Measurements from ENCODE around the gene WBP2.
"Not testable (repeated sequence)": the region's sequence is repeated elsewhere in the genome, so short reads cannot be mapped to it uniquely, and the experiment has no call there.

WBP2 gene

DNA sequence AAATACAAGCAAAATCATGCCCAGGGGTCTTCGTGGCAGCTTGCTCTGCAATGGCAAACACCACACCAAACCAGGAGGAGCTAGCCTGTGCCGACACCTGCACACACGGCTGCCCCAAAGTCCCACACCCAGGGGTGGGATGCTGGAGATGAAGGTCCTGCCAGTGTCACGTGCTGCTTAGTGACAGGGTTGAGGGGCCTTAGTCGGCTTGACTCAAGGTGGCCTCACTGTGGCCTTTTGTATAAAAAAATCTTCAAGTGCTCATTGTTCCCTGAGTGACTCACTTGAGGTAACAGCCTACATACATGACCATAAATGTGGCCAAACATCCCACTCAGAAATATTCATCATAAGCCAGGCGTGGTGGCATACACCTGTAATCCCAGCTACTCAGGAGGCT is 34.3 kb upstream of the WBP2 start:
- no peak for DNase-seq (ENCODE audit: low read depth in 2 of 2)

- no peak for DNase-seq (ENCODE audit: low read depth in 2 of 2)
Observed at GRCh38 chr17:75888484-75888883, 33.3 kb upstream of the WBP2 start.

DNA sequence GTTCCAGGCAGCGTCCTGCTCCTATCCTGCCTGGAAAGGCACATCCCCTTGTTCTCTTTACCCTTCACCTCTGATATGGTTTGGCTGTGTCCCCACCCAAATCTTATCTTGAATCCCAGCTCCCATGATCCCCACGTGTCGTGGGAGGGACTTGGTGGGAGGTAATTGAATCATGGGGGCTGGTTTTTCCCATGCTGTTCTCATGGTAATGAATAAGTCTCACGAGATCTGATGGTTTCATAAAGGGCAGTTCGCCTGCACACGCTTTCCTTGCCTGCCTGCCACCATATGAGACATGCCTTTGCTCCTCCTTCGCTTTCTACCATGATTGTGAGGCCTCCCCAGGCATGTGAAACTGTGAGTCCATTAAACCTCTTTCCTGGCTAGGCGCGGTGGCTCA is 30.7 kb upstream of the WBP2 start:
- not testable (repeated sequence) for DNase-seq (ENCODE audit: low read depth in 2 of 2)

DNA sequence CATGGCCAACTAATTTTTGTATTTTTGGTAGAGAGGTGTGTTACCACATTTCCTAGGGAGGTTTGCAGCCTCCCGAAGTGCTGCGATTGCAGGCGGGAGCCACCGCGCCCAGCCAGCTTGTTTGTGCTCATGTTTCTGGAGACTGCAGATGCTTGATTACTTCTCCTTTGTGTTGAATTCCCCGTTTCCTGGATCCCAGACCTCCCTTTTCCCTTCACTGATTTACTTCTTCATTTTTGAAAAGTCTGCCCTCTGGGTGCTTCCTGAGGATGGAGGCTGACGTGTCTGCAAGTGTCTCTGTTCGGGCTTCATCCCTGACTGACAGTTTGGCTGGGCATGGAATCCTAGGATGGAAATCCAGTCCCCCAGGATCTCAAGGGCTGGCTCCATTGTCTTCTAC is 30.3 kb upstream of the WBP2 start:
- DNase-seq (ENCODE audit: low read depth in 2 of 2) = no peak

DNA sequence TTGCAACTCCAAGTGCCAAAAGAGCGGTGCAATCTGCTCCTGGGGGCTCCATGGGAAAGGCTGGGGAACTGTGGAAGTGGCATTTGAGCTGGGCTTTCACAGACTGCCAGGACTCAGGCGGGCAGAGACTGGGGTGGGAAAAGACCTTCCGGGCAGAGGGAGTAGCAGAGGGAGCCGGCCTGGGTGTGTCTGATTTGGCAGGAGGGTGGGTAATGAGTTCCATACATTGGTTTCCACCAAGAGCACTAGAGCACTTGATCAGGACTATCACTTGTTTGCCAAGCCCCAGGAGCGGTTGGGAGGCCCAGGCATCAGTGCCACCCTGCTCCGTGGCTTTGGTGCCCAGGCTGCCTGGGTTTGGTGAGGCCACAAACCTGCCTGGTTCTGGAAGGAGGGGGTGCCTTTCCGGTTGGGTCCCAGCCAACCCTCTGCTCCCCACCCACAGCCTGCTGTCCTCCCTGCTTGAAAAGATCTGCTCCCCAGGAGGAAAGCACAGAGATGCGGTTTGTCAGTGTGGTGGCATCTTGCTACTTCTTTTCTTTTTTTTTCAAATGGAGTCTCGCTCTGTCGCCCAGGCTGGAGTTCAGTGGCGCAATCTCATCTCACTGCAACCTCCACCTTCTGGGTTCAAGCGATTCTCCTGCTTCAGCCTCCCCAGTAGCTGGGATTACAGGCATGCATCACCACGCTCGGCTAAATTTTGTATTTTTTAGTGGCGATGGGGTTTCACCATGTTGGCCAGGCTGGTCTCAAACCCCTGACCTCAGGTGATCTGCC is 26.7 kb upstream of the WBP2 start:
- no peak for DNase-seq (ENCODE audit: low read depth in 2 of 2)

DNA sequence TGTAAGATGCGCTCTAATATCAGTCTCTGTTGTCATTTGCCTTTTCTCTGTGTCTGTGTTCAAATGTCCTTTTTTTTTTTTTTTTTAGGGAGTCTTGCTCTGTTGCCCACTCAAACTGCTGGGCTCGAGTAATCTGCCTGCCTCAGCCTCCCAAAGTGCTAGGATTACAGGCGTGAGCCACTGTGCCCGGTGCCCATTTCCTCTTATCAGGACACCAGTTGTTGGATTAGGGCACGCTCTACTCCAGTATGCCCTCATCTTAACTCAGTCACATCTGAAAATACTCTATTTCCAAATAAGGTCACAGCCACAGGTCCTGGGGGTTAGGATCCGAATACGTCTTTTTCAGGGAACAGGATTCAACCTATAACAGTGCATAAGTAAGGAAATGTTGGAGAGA is 25.1 kb upstream of the WBP2 start:
- DNase-seq (ENCODE audit: low read depth in 2 of 2) = no peak

DNA sequence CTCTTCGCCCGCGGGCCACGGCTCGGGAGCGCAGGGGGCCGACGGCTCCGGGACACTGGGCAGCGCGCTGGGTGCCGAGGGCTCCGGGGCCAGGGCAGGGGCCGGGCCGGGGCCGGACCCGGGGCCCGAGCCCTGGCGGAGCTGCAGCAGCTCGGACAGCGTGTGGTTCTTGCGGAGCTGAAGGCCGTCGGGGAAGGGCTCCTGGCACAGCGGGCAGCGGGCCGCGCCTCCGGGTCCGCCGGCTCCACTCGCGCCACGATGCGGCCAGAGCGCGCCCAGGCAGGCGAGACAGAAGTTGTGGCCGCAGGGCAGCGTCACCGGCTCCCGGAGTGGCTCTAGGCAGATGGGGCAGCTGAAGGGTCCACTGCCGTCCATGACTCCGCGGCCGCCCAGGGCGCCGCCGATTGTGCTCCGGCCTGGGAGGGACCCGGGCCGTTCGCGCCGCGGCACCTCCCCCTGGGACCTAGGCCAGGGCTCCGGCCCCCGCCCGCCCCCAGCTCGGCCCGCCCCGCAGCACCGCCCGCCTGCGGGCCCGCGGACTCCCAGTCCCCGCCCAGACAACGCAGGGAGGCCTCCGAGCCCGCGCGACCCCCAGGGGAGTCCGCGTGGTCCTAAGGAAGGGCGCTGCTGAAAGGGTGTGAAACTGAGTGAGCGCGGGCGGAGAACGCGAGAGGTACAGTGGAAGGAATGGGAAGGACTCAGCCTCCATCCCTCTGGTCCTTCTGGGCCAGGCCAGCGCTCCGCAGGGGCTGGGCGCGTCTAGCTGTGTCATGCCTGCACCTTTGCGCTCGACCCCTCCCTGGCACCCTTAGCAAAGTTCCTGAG is 23.3 kb upstream of the WBP2 start, which contains the start of gene TRIM47:
Gene TRIM47 (minus strand): TSS at position 408 of the 825 bp plus-strand sequence. CDS start 33 bp downstream, at position 375.
- DNase-seq (ENCODE audit: low read depth in 2 of 2) = no peak

DNA sequence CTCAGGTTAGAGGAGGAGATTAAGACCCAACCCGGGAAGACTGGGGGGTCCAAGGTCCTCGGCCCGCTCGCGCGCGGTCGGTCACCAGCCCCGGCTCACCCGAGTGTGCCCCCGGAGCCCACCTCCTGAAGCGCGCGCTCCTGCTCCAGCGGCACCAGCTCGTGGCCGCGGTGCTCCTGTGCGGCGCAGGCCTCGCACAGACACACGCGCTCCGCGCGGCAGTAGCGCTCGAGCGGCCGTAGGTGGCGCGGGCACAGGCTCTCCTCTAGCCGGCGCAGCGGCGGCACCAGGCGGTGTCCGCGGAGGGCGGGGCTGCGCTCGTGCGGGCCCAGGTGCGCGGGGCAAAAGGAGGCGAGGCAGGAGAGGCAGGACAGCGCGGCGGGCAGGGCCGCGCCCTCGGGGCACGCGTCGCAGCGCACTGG is 22.6 kb upstream of the WBP2 start:
- DNase-seq (ENCODE audit: low read depth in 2 of 2) = no peak

DNA sequence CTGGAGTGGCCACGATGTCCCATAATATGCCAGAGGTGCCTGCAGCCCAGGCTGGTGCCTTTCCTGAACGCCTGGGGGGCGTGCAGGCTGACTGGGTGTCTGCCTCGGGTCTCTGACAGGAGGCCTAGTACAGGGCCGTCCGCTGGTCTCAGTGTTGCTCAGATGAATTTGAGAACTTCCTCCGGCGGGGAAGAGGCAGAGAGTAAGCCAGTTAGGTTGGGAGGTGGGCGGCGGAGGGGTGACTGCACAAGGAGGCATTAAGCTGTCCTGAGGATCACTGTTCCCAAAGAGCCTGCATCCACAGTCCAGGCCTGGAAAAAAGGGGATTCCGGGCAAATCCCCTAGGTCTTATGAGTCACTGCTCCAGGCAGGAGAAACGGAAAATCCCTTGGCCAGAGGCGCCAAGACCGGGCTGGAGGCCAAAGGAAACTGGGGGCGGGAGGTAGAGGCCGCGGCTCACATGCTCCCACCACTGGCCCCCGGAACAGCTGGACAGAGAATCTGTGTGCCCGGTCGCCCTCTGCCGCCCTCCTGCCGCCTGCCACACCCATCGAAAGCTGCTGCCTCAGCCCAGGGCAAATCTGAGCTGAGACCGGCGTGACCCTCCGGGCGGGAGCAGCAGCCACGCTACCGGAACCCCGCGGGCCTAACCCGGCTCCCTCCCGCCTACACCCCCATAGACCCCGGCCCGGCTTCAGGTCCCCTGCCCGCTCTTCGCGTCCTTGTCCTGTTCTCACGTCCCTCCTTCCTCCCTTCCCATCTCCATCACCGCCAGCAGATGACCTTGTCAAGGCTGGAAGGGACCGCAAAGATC is 22.0 kb upstream of the WBP2 start:
- peak; percentile 62 to 63 for DNase-seq (ENCODE audit: low read depth in 2 of 2)

DNA sequence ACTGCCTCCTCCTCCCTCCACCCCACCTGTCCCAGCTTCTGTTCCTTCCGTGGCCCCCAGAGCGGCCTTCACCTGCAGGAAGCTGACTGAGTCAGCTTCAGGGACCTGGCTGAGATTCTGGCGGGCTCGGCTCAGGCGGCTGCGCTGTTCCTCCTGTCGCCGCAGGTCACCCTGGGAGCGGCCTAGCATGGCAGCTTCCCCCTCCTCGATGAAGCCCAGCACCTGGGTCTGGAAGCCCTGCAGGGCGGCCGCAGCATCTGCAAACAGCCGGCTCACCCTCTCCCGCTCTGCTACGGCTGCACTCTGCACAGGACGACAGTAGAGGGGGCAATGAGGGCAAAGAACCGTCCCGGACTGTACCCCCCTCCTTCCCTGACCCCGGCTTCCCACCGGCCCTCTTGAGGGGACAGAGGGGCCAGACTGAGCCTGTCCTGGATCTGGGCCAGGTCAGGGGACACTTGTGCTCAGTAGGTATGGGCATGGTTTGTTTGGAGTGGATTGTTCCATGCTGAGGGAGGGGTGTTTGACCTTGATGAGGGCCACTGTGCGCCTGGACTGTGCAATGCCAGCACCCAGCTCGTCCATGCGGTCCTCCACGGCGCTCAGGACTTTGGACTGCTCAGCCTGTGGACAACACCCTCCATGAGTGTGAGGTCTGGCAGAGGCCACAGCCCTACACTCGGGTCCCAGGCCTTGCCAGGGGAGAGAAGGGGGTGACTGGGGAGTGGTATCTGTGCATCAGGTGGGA is 21.2 kb upstream of the WBP2 start:
- no peak for DNase-seq (ENCODE audit: low read depth in 2 of 2)

DNA sequence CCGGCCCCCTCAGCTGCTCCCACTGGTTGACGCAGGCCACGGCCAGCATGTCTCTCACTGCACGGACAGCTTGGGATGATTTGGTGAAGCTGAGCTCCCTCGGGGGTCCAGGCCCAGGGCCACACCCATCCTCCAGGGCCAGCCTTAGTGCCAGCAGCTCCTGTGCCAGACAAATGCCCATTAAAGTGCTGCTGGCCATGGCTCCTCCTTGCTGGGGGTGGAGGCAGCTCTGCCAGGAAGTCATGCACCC is 20.7 kb upstream of the WBP2 start:
- DNase-seq (ENCODE audit: low read depth in 2 of 2) = no peak

- no peak for DNase-seq (ENCODE audit: low read depth in 2 of 2)
Observed at GRCh38 chr17:75875182-75875939, 20.2 kb upstream of the WBP2 start.

DNA sequence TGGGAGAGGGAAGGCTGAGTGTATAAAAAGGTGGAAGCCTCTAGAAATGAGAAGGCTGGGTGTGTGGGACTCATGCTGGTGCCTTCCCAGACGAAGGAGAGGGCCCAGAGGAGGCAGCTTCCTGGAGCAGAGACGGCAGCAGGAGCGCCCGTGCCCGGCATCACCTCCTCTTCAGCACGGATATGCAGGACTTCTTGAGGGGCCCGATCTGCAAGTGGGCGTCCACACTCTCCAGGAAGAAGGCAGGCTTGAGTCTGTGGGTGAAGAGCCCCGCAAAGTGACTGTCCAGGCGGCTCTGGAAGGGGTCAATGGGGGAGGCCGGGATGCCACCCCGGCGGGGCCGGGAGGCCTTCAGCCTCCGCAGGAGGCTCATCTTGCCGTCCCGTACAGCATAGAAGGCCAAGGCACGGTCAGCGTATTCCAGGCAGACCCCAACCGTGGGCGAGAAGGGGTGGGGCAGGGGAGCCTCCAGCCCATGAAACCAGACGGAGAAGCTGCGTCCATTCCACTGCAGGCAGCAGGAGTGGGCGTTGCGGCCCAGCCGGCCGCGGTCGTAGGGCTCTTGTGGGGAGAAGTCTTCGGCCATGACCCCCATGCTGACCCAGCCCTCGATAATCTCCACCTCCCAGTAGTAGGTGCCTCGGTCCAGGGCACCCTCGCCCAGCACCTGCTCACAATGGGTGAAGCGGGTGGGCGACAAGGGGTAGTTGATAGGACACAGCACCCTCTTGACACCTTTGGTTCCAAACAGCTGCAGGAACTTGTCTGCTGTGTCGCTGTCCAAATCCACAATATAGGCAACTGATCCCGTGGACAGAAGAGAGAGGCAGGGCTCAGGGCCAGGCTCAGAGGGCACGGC is 19.4 kb upstream of the WBP2 start:
- no peak for DNase-seq (ENCODE audit: low read depth in 2 of 2)

- DNase-seq (ENCODE audit: low read depth in 2 of 2) = no peak
Observed at GRCh38 chr17:75873587-75874322, 18.6 kb upstream of the WBP2 start.

GRCh38 chr17:75872434-75873351 is 17.6 kb upstream of the WBP2 start:
- DNase-seq (ENCODE audit: low read depth in 2 of 2) = no peak

GRCh38 chr17:75870228-75870627 is 15.1 kb upstream of the WBP2 start:
- DNase-seq (ENCODE audit: low read depth in 2 of 2) = not testable (repeated sequence)

- DNase-seq (ENCODE audit: low read depth in 2 of 2) = no peak
Observed at GRCh38 chr17:75869282-75870141, 14.4 kb upstream of the WBP2 start.
